Right forelimb (tissue), 1 donor: ENCODE results near the gene KLC1.

Source experiments
- DNase-seq: peaks from one replicate; pipeline ENCODE4 v3.0.0-alpha.2; 2018

Gene KLC1

DNA sequence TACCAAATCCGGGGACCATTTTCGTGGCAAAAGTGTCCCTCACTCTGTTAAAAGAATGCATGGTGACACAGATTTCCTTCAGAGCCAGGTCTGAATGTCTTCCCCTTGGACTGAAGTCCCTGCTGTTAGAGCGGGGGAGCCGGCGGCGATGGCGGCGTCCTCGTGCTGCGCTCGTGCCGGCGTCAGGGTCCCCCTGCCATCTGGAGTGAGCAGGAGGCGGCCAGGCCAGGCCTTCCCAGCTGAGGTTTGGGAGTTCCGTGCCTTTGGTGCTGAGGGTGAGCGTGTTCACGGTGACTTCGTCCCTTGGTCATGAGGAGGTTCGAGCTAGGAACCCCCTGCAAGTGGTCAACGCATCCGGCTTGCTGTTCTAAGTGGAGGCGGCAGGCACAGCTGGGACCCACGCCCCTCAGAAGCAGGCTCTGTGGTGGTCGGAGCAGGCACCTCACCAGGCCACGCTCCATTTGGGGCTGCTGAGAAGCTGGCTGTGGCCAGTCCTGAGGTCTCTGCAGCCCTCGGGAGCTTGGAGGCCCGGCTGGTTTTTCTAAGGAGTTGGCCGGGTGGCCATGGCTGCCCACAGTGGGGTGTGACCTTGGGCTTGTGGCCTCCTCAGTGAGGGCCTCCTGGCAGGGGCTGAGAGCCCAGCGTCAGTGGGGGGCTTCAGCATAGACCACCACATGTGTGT, 96.1 kb downstream of the KLC1 start:
- DNase-seq: no peak

DNA sequence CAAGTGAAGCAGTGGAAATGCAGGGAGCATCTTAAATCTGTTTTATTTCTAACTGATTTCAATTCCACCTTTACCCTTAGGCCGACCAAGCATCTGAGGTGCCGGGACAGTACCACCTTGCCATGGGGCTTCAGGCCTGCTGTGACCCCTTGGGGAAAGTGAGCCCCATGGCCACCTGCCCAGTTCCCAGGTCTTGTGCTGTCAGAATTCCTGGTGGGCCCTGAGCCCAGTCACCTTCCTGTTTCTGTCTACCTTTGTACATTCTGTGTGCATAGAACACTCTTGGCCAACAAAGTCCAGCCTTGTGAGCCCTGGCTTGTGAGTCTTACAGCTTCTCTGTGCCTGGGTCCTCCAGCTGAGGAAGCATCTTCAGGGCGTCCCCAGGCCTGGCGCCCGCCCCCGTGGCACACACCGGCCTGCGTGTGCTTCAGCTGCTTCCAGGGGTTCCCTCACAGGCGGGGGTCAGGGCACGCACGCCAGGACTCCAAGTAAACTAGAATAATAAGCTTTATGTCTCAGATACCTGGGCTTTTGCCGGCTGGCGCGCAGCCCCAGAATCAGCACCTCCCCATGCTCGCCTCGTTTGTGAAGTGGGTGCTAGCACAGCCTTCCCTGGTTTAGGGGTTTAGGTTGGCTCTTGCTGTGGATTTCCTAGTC, 96.9 kb downstream of the KLC1 start:
- no peak for DNase-seq

DNA sequence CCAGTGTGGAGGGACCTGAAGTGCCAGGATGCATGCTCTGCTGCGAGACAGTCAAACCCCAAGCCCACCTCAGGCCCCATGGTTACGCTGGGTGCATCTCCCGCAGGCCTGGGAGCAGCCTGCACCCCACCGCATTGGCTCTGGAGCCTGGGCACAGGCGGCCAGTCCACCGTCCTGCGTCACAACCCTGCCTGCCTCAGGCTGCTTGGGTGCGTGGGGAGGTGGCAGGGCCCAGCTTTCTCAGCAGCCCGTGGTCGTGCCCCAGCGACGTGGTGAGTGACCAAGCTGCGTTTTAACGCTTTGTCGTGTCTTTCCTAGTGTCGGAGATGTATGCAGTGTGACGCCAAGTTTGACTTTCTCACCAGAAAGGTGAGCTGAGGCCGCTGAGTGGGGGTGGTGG, 97.5 kb downstream of the KLC1 start:
- DNase-seq: no peak

DNA sequence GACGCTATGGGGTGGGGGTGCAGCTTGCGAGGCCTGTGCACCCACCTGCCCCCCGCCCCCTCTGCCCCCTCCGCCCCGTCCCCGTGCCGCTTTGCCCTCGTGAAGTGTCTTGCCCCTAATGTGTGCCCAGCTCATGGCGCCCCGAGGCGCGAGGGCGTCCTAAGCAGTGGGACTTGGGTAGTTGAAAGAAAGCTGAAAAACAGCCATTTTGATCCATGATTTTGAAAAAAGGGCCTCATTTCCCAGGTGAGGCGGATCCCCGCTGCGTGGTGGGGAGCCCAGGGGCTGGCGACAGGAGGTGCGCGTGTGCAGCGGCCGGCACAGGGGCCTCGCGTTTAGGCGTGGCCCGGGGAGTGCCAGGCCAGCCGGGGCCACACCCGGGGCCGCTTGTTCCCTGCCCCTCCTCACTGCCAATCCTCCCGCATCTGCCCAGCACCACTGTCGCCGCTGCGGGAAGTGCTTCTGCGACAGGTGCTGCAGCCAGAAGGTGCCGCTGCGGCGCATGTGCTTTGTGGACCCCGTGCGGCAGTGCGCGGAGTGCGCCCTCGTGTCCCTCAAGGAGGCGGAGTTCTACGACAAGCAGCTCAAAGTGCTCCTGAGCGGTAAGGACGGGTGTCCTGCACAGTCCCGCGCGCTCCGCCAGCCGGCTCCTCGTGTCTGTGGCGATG, 98.4 kb downstream of the KLC1 start:
- DNase-seq: no peak

DNA sequence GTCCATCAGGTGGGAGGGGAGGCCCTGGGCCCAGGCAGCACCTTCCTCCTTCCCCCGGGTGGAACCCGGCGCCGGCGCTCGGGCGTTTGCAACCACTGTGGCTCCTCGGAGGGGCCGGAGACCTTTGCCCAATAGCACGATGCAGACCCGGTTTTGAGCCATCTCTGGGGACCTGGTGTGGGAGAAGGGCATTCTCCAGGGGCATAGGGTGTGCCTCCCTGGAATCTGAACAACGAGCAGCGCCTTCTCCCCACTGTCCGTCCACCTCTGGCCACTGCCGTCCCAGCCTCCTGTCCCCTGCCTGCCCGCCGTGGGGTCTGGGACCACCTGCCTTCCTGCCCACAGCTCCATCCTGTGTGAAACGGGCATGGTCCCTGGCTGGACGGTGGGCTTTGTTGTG, 99.1 kb downstream of the KLC1 start:
- no peak for DNase-seq

DNA sequence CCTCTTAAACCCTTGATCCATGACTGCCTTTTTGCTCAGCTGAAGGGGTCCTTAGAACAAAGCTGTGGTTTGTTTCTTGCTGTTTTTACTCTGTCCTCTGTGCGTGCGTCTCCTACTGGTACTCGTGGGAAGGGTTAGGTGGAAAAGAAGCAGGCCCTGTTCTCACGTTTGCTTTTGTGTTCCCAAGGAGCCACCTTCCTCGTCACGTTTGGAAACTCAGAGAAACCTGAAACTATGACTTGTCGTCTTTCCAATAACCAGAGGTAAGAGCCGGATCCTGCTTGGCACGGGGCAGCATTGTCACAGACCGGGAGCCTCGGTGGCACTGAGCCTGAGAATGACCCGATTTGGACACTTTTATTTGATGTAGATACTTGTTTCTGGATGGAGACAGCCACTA, 99.7 kb downstream of the KLC1 start:
- DNase-seq: no peak

DNA sequence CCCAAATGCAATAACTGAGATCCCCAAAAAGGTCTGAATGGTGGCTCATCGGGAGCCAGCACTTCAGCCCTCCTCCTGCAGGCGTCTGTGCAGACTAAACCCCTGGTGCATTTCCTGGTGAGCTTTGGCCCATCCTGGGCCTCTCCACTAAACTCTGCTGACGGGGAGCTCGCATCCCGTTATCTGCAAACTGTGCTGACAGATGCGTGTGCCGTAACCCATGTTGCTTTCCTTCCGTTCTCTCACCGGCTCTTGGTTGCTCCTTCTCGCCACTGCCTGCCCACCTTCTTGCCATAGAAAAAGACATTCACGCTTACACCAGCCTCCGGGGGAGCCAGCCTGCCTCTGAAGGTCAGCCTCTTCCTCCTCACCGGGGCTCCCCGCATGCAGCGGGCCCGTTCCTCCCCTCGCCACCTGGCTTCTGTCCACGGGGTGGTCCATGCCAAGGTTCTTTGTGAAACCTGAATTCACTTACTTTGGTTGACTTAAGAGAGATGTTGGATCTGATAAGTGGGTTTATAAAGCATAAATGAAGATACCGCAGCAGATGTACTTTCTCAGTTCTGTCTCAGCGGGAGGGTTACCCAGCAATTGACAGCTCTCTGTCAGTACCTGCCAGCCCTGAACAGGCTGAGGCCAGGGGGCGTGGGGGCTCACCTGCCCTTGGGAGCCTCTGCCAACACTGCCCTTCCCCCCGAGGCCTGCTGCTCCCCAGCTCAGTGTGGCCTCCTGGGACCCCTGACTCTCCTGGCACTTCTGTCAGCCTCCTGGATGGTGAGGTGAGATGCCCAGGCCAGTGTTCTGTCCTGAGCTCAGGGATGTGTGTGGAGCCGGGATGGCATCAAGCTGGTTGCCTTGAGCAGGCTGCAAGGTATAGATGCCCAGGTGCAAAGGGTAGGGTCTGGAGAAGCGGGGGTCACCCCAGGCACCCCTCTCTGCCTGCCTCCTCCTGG, 100.8 kb downstream of the KLC1 start:
- DNase-seq: no peak

DNA sequence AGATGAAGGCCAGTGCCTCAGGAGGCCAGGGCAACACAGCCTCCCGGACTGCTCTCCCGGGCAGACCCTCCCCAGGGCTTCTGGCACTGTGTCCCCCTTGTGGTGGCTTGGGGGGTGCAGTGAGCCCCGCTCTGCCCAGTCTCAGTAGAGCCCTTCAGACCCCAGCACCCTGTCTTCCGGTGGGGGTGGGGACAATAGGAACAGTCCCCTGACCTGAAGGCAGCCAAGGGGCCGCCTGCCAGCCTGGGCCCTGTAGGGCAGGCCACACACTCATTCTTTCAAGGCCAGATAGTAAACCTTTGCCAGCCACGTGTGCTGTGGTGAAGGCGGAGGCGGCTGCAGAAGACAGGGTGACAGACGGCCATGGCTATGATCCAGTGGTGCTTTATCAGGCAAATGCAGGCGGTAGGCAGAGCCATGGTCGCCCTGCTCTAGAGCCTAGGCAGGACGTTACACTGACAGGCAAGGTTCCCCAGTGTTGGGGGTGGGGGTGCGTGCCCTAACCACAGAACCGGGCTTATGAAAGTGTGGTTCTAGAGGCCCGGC, 101.6 kb downstream of the KLC1 start:
- no peak for DNase-seq

DNA sequence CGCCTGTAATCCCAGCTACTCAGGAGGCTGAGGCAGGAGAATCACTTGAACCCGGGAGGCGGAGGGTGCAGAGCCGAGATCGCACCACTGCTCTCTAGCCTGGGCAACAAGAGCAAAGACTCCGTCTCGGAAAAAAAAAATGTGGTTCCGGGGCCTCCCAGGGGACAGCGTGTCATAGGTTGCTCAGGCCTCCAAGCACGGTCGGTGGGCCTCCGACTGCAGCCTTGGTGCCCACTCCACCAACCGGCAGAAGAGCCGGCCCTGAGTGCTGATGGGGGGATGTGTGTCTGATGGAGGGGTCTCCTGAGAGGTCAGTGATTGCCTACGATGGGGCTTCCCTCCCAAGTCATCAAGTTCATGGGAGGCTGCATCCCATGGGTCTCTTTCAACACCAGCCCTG, 102.5 kb downstream of the KLC1 start:
- no peak for DNase-seq

DNA sequence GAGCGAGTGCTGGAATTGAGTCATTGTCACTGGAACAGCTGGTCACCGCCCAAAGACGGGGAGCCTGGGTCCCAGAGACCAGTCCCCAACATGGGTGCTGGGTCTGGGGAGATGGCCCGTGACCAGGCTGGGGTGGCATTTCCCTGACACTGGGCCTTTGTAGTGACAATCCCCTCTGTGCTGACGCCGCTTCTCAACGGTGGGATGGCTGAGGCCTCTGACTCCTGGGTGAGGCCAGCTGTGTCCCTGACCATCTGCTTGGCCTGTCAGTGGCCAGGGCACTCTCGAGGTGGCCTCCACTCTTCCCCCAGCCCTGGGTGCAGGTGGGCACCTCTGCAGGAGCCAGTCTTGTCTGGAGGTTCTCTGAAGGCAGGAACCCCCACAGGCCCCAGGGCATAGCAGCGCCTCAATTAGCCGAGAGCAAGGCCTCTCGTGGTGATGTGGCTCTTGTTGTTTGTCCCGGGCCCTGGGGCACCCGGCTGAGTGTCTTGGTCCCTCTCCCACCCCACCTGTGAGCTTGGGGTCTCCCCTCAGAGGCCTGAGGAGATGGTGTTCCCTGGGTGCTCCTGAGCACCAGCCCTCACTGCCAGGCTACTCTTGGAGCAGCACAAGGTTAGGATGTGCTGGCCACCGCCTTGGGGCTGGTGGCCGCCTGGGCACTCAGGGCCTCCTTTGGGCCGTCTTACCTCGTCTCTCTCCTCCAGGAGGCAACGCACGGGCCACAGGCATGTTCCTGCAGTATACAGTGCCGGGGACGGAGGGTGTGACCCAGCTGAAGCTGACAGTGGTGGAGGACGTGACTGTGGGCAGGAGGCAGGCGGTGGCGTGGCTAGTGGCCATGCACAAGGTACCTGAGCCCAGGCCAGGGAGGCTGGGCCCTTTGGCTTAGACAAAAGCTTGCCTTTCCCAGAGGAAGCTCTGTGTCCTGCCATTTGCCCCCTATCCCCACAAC, 103.2 kb downstream of the KLC1 start:
- no peak for DNase-seq

DNA sequence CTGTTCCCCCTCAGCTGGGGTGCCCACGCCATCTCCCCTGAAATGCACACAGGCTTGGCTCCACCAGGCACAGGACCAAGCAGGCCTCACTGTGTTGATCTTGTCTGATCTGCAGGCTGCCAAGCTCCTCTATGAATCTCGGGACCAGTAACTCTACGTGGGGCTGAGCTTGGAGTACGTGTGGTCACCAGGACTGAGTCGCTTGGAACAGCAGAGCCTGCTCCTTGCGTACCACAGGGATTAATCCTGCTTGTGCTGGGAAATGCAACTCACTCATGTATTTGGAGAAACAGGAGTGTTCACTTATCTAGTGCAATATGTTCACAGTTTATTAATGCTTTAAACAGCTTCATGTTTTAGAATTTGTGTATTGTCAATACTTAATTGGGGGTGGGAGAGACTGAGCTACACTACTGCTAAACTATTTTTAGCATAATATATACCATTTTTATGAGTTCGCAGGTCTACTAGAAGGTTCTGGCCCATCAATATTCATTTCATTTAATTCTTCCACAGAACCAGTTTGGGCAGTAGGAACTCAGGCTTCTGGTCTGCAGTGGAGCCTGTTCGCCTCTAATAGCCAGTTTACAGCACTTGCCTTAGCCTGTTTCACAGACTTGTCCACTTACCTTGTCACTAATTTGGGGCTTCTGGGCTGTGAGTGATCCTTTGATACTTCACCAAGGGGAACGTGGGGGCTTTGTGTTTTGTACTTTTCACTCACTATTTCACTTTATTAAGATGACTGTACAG, 104.0 kb downstream of the KLC1 start:
- DNase-seq: no peak

DNA sequence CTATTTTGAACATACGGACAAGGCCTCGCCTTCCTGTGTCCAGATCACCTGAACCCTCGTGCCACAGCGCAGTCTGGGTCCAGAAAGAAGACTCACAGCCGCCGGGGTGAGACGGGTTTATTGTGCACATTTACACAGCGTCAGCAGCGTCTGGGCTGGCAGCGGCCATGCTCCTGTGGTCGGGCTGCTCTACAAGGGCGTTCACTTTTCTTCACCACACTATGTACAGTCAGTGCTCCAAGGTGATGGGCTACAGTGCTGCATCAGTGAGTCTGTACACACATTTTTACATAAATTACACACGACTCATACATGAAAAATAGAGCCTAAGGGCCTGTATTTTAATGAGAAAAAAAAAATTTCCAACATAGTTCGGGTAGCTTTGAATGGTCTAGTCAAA, 104.6 kb downstream of the KLC1 start:
- no peak for DNase-seq

DNA sequence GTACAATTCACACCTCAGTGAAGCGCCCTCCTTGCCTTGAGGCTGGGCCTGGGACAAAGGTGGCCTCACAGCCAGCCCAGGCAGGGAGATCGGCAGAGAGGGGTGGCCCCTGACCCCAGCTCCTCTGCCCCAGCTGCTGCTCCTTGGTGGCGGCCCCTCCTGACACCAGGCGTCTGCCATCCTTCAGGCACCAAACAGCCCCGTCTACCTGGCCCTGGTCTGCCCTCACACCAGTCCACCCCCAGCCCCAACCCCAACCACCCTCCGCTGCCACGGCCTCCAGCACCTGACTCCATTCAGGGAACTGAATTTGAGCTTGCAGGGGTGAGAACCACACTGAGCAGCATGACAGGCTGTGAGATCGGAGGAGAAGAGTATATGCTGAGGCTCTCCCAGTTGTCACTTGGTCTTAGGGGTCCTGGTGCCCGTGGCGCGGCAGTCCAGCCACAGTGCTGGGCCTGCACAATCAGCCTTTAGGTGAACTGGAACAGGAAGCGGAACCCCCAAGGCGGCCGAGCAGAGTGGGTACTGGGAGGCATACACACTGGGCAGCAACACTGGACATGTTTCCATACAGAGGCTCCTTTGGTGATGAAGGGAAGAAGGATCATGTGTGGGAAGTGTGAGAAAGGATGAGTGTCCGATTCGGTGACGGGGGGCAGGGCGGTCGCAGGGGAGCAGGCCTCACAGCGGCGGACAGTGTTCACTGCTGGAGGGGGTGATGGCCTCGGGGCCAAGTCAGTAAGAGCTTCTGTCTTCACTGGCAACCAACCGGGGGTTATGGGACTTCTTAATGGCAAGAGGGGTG, 105.3 kb downstream of the KLC1 start:
- no peak for DNase-seq

DNA sequence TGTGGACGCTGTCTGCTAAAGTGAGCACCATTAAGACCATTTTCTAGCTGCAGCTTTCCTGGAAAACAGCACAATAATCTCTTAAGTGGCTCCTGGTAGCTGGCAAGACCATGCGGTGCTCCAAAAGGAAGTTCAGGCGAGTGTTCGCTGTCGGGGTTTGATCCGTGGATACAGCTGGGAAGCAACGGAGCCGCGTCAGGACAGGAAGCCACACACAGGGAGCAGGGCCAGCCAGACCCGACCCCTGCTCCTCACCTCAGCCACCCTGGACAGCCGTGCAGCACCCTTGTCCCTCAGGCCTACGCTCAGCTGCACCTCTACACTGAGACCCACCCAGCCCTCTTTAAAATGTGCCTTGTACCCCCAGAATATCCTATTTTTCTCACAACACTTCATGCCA, 106.0 kb downstream of the KLC1 start:
- no peak for DNase-seq

DNA sequence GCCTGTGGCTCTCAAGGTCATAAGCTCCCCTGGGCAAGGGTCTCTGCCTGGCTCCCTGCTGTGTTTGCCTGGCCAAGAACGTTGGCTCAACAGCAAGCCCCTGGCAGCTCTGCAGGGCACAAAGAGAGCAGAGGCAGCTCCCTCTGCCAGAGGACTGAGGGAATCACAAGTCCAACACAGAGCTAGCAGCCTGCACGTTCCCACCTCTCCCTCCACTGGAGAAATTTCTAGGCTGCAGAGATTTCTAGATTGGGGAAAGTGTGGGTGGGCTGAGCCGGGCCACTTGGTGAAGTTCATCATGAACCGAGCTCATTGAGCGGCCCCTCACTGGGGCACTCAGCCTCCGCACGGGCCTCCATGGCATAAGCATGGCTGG, 106.4 kb downstream of the KLC1 start:
- DNase-seq: no peak

DNA sequence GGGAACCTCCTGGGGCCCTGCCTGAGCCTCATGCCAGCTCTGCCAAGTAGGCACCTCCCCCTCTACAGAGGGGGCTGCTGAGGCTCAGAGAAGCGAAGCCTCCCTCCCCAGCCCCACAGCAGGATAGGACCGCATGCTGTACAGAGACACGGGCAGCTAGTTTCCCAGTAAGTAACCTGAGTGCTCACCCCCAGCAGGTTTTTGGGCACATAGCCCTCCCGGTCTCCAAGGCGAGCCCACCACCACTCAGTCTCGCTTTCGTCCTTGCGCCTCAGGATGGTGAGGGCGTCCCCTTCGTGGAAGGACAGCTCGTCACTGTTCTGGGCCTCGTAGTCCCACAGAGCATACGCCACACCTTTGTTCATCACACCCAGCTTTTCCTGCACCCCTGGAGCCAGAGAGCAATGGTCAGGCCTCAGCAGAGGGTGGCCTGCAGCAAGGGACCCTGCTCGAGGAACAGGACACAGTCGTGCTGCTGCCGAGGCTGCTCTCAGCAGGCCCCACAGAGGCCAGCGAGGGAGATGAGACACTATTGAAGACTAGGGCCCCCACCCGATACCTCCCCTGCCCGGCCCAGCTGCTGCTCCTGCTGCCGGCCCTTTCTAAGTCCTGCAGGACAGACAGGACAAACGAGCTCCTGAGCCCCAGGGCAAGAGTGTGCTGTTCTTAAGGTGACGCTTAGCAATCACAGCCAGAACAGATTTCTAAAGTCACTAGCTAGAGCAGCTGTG, 107.0 kb downstream of the KLC1 start:
- DNase-seq: peak; percentile 38

DNA sequence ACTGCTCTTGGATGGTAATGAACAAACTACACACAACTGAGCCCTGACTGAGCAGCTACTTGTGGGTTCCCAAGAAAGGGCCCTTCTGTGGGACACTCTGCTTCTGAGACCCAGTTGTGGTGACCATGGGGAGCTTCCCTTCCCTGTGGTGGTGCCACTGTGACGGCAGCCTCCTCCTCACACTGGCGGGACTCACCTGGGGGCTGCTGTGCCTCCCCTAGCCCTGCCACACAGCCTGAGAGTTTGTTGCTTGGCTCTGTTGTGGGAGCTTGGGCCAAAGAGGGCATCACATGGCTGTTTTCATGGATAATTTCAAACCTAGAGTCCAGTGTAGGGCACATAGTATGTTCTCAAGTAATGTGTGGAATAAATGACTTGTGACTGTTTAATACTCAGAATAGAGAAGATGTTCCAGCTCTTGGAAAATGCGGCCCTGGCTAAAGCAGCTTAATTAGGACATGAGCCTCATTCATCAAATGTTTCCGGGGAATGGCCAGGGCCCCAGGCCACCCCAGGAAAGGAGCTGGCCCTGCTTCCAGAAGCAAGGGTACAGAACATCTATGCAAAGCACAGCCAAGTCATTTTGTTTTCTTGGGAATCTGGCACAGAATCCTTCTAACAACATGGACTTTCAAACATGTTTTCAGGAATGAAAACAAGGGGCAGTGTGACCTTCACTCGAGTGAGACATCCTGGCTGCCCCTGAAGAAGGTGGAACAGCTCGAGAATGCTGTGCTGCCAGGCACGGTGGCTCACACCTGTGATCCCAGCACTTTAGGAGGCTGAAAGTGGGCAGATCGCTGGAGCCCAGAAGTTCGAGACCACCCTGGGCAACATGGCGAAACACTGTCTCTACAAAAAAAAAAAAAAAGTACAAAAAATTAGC, 107.8 kb downstream of the KLC1 start:
- peak; percentile 31 for DNase-seq

DNA sequence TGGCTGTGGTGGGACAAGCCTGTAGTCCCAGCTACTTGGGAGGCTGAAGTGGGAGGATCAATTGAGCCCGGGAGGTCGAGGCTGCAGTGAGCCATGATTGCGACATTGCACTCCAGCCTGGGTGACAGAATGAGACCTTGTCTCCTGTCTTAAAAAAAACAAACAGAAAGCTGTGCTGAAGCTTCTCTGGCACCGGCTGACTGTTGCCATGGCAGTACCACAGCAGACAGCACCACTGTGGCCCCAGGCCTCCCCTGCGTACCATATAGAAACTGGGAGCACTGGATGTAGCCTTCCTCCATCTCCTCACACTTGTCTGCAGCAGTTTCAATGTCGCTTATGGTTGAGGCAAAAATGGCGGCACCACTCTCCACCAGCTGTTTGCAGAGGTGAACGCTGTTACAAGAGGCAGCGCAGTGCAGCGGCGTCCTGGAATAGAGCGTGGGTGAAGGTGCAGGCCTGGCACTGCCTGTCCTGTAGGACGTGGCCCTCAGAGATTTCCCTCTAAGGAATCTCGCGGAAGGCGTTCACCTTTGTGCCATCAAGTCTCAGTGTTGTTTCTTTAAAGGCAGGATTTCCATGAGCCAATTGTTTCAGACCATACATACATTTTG, 108.5 kb downstream of the KLC1 start:
- DNase-seq: peak; percentile 18
